Mammary epithelial cell (primary cell): ENCODE results near the gene GHRHR.

ENCODE experiments used
- EZH2 ChIP-seq: IDR thresholded peaks from 2 replicates; pipeline ENCODE4 v1.6.1; 2012; ENCODE audit warnings: low read length, inconsistent platforms, borderline replicate concordance
- TF ChIP-seq, protein P1 (sequence below), 2 donors: IDR thresholded peaks in 1 of 2; conservative IDR thresholded peaks in 1 of 2; 2 replicates each; pipeline ENCODE4 v1.5.1; 2011 to 2012; ENCODE audit warnings: inconsistent platforms in 2 of 2, low read length in 2 of 2, mild to moderate bottlenecking in 2 of 2, control low read depth in 1 of 2, low read depth in 1 of 2; ENCODE audit not compliant: insufficient read depth in 1 of 2; ENCODE audit errors: extremely low read depth in 1 of 2

DNA sequence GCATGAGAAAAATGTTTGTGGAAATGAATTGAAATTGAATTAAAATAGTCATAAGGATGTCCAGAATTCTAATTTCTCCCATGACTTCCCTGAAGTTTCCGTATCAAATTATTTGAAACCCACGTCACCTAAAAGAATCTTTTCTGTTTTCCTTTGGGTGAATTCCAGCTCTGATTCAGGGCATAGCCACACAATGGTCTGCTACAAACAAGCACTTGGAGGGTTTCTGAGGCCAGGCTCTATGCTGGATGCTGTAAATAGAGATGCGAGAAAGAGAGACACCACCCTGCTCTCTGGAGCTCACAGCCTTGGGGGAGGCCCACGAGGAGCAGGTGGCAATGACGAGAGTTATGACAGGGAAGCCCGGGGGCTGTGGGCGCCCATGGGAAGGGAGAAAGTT is 33.6 kb downstream of the GHRHR start:
- TF ChIP-seq, protein P1, sequence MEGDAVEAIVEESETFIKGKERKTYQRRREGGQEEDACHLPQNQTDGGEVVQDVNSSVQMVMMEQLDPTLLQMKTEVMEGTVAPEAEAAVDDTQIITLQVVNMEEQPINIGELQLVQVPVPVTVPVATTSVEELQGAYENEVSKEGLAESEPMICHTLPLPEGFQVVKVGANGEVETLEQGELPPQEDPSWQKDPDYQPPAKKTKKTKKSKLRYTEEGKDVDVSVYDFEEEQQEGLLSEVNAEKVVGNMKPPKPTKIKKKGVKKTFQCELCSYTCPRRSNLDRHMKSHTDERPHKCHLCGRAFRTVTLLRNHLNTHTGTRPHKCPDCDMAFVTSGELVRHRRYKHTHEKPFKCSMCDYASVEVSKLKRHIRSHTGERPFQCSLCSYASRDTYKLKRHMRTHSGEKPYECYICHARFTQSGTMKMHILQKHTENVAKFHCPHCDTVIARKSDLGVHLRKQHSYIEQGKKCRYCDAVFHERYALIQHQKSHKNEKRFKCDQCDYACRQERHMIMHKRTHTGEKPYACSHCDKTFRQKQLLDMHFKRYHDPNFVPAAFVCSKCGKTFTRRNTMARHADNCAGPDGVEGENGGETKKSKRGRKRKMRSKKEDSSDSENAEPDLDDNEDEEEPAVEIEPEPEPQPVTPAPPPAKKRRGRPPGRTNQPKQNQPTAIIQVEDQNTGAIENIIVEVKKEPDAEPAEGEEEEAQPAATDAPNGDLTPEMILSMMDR (conservative IDR thresholded peaks at IDR 0.05 in 1 of 2, IDR thresholded peaks at IDR 0.05 in 1 of 2; ENCODE audit: extremely low read depth in 1 of 2, insufficient read depth in 1 of 2, low read depth in 1 of 2, low read length in 2 of 2) = no peak
- no peak for TF ChIP-seq EZH2
